COLO668 (cell line): ENCODE measurements around the gene ITGA4.

Experiments
- DNase-seq: peaks from one replicate; lab custom pipeline; 2025; ENCODE audit not compliant: unreplicated experiment; lab: John Stamatoyannopoulos, UW

Gene ITGA4

DNA sequence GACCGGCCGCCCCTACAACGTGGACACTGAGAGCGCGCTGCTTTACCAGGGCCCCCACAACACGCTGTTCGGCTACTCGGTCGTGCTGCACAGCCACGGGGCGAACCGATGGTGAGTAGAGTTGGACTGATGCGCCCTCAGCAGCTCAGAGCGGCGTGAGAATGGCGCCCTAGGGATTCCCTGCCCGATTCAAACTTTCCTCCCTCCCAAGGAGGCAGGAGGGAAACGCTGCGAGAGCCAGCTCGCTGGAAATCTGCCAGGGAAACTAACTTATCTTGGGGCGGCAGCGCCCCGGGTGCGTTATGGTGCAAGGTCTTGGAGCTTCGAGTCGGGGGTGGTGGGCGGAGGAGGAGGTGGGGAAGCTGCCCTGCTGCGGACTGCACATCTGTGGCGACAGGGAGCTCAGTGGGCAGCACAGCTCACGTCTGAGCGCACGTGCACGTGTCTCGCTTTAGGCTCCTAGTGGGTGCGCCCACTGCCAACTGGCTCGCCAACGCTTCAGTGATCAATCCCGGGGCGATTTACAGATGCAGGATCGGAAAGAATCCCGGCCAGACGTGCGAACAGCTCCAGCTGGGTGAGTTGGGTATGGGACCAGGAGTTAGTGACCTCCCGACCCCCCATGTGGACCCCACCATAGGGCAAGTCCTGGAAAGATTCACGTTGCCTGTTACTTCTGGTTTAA, 697 bp downstream of the ITGA4 start:
- no peak for DNase-seq

DNA sequence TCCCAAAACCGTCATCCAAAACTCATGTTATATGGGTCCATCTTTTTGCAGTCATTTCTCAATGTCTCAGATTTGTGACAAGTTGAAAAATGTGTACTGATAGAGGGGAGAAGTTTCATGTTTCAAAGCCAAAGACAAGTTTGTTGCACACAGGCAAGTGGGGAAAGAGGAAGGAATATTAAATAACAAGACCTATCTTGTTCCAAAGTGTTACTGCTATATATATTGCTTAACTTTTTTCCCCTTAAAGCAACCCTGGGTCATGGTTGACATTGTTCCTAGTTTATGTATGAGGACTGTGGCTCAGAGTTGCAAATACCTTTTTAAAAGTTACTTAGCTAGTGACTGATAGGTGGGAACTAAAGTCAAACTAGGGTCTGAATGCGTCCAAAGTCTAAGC, 1.7 kb downstream of the ITGA4 start:
- DNase-seq: no peak

DNA sequence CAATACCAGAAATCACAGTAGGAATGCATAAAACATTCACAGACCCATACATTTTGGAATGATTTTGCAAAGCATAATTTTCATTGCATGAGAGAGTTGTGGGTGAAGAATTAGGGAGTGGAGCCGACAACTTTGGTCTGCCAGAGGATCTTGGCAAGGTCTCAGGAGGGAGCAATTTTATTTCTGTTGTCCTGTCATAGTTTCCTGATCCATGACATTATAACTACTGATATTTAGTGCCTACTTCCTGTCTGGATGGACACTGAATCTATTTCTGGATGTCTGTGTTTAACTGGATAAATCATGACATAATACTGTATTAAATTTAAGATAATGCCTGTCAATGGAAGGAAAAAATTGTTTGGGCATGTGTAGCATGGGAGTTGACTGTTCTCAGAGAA, 2.4 kb downstream of the ITGA4 start:
- no peak for DNase-seq

DNA sequence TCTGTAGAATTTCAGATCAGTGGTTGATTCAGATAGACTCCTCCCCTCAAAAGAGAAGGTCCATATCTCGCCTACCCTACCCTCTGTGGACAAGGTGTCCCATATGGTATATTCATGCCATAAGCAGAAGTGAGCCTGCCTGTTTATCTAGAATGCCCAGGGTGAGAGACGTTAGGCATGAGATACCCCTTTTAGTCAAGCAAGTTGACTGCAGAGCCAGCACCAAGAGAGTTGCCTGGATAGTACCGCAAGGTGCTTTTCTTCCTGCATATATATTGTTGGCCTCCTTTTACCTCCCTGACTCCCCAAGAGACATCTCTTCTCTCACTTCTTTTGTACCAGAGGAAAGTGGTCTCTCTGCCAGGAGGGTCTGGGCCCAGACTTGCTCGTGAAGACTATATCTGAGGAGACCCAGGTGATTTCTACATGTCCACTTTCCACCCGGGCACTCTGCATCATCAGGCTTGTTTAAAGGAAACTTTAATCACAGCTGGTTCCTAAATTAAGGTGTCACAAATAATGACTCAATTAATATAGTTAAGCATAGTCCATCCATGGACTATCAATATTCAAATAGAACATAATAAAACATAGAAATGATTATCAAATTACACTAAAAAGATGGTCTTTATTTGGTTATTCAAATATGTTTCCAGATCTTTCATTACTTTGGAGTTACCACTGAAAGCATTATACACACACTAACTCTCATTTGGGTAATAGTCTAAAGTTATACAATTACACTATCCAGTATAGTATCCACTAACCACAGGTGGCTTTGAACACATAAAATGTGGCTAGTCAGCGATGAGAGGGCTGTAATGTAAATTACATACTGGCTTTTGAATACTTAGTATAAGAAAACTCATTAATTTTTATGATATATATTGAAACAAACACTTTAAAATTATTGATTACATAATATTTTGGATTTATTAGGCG, 4.1 kb downstream of the ITGA4 start:
- no peak for DNase-seq

DNA sequence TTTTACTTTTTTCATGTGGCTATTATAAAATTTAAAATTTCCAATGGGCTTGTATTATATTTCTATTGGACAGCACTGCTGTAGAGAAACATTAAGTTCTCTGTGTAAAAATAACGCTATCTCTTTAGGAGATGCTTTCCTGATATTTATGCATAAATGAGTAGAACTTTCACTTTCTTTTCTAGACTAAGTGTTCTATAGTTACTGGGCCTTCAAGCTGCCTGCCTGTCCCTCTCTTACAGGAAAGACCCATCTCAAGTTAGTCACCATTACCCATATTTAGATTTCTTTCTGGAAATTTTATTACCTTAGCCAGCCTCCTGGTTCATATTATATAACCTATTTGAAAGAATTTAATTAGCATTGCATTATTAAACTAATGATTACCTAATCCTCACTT, 4.8 kb downstream of the ITGA4 start:
- DNase-seq: no peak

DNA sequence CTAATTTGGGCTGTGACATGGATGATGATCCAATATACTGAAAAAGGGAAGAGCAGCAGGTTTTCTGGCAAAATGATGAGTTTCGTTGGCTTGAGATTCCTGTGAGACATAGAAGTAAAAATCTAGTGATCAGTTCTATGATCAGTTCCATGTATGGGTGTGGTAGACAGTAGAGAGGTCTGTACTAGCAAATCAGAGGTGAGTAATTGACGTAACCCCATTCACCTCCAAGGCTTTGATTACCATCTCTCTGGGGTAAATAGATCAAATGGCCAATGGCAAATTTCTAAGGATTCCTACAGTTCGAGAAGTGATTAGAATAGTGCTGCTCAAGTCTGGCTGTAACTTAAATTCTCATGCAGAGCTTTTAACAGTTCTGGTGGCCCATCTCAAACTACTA, 6.4 kb downstream of the ITGA4 start:
- DNase-seq: no peak

DNA sequence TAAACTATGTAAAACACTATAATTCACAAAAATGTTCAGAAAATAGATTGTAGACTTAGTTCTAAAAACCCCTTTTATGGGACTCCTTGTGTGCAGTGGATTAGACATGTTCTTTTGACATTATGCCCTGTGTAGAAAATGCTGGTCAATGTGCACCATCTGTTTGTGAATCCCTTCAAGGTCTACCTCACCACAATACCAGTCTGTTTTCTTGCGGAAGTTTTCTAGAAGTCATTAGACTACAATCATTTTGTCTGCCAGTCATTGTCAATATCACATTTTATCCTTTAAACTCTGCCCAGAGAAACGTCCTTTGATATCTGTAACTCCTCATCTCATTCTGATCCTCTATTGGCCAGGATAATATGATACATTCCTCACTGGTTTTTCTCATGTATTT, 7.8 kb downstream of the ITGA4 start:
- no peak for DNase-seq

DNA sequence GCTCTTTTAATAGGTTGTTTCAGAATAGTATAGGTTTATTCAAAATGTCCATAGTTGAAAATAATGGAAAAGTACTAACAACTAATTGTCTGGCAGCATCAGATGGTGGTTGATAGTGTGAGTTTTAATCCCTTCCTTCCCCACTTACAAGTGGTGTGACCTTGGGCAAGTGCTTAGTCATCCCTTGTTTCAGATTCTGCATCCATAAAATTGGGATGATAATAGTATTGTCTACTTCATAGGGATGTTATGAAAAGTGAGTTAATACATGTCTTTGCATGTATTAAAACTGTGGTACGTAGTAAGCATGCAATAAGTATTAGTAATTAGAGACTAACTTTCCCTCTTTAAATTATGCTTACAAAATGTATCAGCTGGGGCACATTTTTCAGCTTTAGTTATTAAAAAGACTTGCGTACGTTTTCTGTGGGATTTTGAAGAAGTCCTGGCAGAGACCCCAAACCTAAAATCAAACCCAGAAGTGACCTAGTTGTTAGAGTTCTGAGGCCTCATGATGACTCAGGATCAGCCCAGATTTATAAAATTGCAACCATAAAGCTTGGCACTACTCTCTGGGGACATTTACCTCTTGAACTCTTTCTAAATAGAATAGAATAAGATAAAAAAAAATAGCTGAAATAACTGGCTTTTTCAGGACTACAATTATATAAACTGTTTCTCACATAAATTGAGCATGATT, 8.6 kb downstream of the ITGA4 start:
- no peak for DNase-seq

DNA sequence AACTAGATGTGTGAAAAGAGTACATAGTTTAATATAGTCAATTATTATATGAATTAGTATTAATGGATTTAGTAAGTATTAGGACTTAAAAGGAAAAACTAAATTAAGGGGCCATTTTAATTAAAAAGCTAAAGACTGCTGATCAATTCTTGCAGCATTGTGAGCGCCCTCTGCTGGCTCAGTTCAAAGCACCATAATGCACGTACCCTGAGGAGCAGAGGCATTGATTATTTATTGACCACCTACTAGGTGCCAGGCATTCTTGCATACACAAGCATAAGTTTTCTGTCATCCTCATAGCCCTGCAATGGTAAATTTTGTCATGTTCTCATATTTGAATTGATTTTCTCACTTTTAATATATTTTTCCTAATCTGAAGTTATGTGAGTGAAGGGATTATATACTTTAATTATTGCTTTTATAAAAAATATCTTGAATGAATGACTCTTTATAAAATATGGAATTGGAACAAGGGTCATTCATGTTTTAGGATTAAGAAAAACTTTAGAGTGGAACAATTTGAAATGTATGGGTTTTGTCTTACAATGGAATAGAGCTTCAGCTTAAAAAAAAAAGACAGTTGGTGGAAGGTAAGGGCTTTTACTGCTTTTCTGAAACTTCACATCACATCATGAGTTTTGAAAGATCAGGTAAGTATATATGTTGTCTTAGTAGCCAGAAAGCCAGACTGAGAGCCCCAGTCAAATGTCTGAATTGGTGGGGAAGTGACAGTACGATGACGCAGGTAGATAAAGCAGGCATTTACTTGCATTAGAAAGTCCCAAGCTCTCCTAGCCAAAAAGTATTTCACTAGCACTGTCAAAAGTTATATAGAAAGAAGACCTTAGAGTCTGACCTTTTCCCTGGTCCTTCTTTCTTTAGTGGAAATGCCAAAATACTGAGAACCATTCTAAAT, 9.7 kb downstream of the ITGA4 start:
- DNase-seq: peak; percentile 54

DNA sequence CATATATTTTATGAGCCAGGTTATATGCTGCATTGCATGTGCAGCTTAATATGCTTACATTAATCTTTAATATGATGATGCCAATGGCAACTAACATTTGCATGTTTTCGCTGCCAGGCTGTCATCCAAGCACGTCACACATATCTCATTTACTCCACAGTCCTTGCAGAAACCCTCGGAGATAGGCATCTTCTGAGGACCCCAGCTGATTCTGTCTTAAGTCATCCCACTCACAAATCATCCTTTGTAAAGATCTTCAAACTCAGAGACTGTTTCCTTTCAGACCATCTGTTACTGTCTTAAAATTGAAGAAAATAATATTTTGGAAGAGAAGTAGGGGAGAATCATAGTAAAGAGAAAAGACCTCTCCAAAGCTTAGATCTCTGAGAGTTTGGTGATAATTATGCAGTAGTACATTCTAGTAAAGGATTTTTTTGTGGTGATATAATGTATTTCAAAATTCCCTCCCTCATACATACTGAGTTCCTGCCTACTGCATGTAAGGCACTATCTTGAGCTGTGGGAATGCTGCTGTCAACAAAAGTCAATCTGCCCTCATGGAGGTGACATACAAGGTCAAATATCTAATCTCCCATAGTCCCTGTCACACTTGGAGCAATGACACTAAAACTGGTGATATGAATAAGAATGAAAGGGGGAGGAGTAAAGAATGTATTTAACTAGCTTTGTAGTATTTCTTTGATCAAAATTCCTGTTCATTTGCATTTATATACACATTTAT, 11.0 kb downstream of the ITGA4 start:
- no peak for DNase-seq

DNA sequence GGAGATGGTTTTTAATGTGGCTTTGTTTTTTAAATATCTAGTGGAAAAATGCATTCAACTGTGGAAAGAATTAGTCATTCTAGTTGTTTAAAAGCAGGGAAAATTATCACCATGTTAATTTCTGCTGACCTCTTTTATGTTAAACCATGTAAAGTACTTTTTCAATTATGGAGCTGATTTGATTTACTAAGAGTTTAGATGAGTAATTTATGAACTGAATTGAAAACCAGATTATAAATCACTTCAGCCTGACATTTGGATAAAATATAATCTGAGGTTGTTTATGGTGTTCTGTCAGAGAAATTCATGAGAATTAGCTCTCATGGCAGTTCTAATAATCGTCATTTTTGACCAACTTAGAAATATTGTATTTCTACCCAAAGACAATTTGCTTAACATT, 11.6 kb downstream of the ITGA4 start:
- DNase-seq: no peak

DNA sequence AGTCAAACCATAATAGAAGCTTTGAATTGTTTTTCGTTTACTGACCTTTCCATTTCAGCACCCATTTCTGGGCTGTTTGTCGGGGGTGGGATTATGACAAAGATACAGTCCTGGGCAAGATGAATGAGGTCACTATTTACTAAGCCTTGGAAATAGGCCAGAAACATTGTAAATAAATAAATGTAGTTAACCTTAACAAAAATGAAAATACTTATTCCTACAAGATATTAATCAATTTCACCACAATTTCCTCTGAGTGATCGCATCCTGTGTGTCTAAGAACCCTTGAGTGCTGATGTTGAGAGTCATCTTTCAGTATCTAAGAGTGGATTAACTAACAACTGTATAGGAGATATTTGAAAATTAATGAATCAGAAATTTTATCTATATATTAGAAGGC, 14.0 kb downstream of the ITGA4 start:
- DNase-seq: no peak

DNA sequence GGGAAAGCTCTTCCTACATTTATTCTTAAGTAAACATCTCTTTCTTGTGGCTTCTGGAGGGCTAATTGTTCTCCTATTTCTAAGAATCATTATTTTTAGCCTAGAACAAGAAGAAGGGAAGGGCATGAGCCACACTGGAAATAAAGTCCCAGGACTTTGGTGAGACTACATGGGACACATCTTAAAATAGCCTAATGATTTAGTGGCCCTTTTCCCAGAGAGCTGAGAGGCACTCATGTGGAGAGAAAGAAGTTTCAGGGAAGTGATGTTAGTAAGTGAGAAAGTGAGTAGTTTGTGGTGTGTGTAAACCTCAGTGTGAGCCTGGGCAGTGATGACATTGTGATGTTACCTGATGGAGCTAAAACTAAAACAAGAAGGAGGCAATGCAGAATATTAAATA, 14.6 kb downstream of the ITGA4 start:
- no peak for DNase-seq

DNA sequence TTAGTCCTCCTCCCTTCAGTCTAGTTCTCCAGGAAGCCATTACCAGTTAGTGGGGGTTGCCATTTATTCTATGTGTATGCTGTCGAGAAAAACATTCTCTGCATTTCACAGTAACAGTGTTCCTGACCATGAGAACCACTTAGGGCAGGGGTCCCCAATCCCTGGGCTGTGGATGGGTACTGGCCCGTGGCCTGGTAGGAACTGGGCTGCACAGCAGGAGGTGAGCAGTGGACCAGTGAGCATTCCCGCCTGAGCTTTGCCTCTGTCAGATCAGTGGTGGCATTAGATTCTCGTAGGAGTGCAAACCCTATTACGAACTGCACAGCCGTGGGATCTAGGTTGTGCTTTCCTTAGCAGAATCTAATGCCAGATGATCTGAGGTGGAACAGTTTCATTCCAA, 15.8 kb downstream of the ITGA4 start:
- DNase-seq: no peak

DNA sequence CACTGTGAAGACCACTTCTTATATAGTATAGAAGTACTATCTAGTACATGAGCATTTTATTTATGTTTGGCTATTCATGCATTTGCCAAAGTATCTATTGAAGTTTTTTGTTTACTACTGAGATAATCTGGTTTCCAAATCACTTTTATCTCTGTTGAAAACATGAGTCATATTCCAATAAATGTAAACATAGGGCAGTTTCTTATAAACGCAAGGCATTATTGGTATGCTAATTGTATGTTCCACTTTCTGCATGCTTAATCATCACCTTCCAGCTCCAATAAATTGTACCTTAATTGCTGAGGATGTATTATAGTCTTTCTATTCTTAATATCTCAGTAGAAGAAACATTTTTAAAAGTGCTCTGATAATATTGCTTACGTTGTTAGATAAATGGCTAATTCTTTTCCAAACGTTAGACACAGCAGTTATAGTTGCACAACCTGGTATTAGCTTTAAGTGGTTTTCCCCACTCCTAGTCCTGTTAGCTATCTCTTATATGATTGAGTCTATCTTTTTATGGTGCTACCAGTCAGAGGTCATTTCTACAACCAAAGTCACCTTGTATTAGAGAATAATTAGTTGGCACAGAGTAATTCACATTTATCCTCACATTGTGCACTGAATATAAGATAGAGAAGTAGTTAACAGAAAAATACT, 17.2 kb downstream of the ITGA4 start:
- no peak for DNase-seq

DNA sequence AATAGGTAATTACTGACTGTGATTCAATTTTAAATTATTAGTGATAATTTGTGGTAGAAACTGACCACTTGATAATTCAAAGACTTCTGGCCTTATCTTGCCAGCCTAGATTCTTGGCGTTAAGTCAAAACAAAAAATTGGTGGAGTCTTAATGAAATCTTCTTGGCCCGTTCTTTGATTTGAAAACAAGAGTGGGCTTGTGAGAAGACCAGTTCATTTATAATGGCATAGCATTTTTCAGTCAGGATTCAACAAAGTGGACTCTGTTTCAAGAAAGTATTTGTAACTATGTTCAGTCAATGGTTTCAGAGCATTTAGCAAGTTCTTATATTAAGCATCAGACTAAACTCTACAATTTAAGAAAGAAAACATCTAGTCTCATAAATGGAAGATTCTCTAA, 26.0 kb downstream of the ITGA4 start:
- DNase-seq: no peak

DNA sequence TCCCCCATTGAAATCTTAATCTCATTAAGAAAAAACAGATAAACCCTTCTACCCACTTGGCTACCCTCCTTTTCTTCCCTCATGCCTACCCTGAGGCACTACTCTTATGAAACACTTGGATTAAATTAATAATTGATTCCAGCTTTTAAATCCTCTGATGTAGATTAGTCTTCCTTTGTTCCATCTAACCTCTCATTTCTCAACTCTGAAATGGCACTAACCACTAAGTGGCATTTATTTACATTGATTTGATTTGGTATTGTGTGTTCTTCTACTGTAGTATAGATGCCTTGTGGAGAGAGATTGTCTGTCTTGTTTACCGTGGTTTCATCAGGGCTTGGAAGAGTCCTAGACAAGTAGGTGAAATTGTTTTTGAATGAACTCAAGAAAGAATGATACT, 26.7 kb downstream of the ITGA4 start:
- DNase-seq: no peak

DNA sequence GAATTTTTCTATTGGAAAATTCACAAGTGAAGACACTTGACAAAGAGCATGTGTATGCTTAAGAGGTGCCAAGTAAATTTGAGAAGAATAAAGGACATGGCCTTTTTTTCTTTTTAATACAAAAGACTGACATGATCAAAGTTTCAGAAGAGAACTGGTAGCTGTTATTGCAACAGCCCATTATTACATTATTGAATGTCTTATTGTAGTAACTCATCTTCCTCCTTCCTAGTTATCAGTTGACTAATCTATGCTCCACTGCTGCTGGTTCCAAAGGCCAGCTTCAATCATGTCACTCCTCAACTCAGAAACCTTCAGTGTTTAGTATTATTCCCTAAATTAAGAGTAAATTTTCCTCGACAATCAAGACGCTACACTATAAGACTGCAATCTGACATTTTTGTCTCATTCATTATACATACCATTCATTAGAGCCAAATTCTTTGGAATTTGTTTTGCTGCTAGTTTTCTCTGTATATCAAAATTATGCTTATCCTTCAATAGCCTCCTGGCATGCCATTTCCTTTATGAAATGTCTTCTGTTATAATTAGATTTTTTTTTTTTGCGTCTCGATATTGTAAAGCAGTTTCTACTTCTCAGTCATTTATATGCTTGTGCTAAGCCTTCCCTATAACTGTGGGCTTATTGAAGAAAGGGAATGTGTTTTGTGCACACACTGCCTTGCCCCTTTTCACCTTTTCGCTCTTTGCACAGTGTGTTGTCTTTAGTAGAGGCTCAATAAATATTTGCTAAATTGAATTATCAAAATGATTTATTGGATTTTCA, 27.9 kb downstream of the ITGA4 start:
- no peak for DNase-seq

DNA sequence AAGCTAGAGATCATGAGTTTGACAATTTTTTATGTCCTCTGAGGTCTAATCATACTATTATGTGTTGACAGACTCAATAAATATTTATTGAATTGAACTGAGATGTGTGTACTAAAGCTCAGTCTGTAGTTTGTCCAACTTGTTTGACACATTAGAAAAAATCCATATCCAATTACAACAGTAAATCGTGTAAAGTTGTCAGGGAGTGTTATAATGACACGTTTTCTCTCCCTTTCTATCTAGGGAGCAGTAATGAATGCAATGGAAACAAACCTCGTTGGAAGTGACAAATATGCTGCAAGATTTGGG, 28.4 kb downstream of the ITGA4 start:
- no peak for DNase-seq
